ENCODE results near the gene GPR135. TPM values are rescaled to one million over a fixed set of nuclear protein-coding genes. Genes with fewer than 3 reads are reported as not detected.

GPR135 gene
- total and polyA plus RNA-seq, 2 of the 13 experiments (the other 11 are each of a cell fraction or from before 2014, with no cell fraction given) = 0.46 to 1.3 TPM

GRCh38 chr14:59483819-59484638 lies 18.8 kb upstream of the GPR135 start, which contains the start of the genes JKAMP and L3HYPDH (continued):
- peak; percentile 63 for TF ChIP-seq FOXP4 (CRISPR knock-in tag; IDR thresholded peaks at IDR 0.05)
- TF ChIP-seq POLR2A (IDR thresholded peaks at IDR 0.05; ENCODE audit: insufficient read depth in 1 of 2, low read depth in 2 of 2, low read length in 2 of 2) = peak; percentile 94 to 98
- TF ChIP-seq NFE2L1 (CRISPR knock-in tag; IDR thresholded peaks at IDR 0.05; ENCODE audit: borderline replicate concordance) = peak; percentile 64; the same call in 1 of the 2 replicates
- peak; percentile 90; the same call in 1 of the 2 replicates for TF ChIP-seq CENPBD1 (CRISPR knock-in tag; IDR thresholded peaks at IDR 0.05; ENCODE audit: borderline replicate concordance, low read depth)
- TF ChIP-seq PTBP1 (IDR thresholded peaks at IDR 0.05; ENCODE audit: low read depth, low read length, poor library complexity, severe bottlenecking) = no peak
- 0 out of 2 replicates have a peak, but pooled peaks have one; percentile 52 for TF ChIP-seq SMAD1 (CRISPR knock-in tag; IDR thresholded peaks at IDR 0.05; ENCODE audit: borderline replicate concordance, low read depth)
- TF ChIP-seq SMAD9 (CRISPR knock-in tag; IDR thresholded peaks at IDR 0.05) = peak; percentile 92; the same call in 1 of the 2 replicates
- 0 out of 2 replicates have a peak, but pooled peaks have one; percentile 1 for TF ChIP-seq CREB1 (IDR thresholded peaks at IDR 0.05)
- TF ChIP-seq CREB1 (CRISPR knock-in tag; IDR thresholded peaks at IDR 0.05) = no peak
- 0 out of 2 replicates have a peak, but pooled peaks have one; percentile 13 for TF ChIP-seq RCOR2 (CRISPR knock-in tag; IDR thresholded peaks at IDR 0.05)
- TF ChIP-seq ZNF446 (CRISPR knock-in tag; IDR thresholded peaks at IDR 0.05) = peak; percentile 96
- peak; percentile 98; the same call in 1 of the 2 replicates for TF ChIP-seq THAP8 (CRISPR knock-in tag; IDR thresholded peaks at IDR 0.05; ENCODE audit: borderline replicate concordance)
- TF ChIP-seq ZKSCAN1 (IDR thresholded peaks at IDR 0.05; ENCODE audit: low read length) = no peak
- TF ChIP-seq JUNB (CRISPR knock-in tag; IDR thresholded peaks at IDR 0.05; ENCODE audit: borderline replicate concordance) = no peak
- TF ChIP-seq ZNF274 (CRISPR knock-in tag; IDR thresholded peaks at IDR 0.05) = peak; percentile 96; the same call in 1 of the 2 replicates
- TF ChIP-seq ELF3 (CRISPR knock-in tag; IDR thresholded peaks at IDR 0.05) = peak; percentile 56
- TF ChIP-seq ZNF484 (CRISPR knock-in tag; IDR thresholded peaks at IDR 0.05; ENCODE audit: borderline replicate concordance, low read depth) = peak; percentile 89; the same call in 1 of the 2 replicates
- no peak for TF ChIP-seq PHF5A (CRISPR knock-in tag; IDR thresholded peaks at IDR 0.05; ENCODE audit: low read depth, unreplicated experiment)
- TF ChIP-seq ZNF160 (CRISPR knock-in tag; IDR thresholded peaks at IDR 0.05) = peak; percentile 89
- no peak for TF ChIP-seq NCOA5 (CRISPR knock-in tag; IDR thresholded peaks at IDR 0.05)
- peak; percentile 83 for TF ChIP-seq ZMYM4 (CRISPR knock-in tag; IDR thresholded peaks at IDR 0.05)
- TF ChIP-seq ZNF331 (CRISPR knock-in tag; IDR thresholded peaks at IDR 0.05) = peak; percentile 29
- peak; percentile 56 for TF ChIP-seq FOSL2 (CRISPR knock-in tag; IDR thresholded peaks at IDR 0.05)
- peak; percentile 92 for TF ChIP-seq ZNF333 (CRISPR knock-in tag; IDR thresholded peaks at IDR 0.05; ENCODE audit: borderline replicate concordance)
- peak; percentile 95 for TF ChIP-seq SNAPC2 (CRISPR knock-in tag; IDR thresholded peaks at IDR 0.05)
- peak; percentile 81 for TF ChIP-seq MED13 (CRISPR knock-in tag; IDR thresholded peaks at IDR 0.05)
- TF ChIP-seq ZNF776 (CRISPR knock-in tag; IDR thresholded peaks at IDR 0.05) = peak; percentile 99
- peak; percentile 90; the same call in 1 of the 2 replicates for TF ChIP-seq ZFP41 (CRISPR knock-in tag; IDR thresholded peaks at IDR 0.05; ENCODE audit: borderline replicate concordance)
- no peak for TF ChIP-seq SYNCRIP (IDR thresholded peaks at IDR 0.05; ENCODE audit: insufficient read depth, low read depth, low read length)

All from HepG2 (cell line).